GM19023 (cell line): ENCODE data around the gene CDK11A.
"Not testable (repeated sequence)": the region's sequence is repeated elsewhere in the genome, so short reads cannot be mapped to it uniquely, and the experiment has no call there.

ENCODE experiments used
- ATAC-seq: cut with Tn5 transposase; IDR thresholded peaks from one replicate; pipeline ENCODE4 v1.9.1; 2021; ENCODE audit warnings: mild to moderate bottlenecking, moderate library complexity; ENCODE audit not compliant: unreplicated experiment

Gene CDK11A

GRCh38 chr1:1726088-1726487 lies 1.9 kb upstream of the CDK11A start:
- not testable (repeated sequence) for ATAC-seq

DNA sequence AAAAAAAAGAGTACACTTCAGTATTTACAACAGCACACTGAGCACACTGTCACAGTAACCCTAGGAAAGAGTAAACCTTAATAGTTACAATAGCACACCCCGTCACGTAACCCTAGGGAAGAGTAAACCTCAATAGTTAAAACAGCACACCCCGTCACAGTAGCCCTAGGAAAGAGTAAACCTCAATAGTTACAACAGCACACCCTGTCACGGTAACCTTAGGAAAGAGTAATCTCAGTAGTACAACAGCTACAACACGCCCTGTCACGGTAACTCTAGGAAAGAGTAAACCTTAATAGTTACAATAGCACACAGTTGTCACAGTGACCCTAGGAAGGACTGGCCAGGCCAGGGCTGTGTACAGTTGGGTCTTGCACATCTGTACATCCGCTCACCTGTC lies 3.0 kb downstream of the CDK11A start:
- no peak for ATAC-seq

GRCh38 chr1:1715109-1715883 lies 8.9 kb downstream of the CDK11A start:
- not testable (repeated sequence) for ATAC-seq

DNA sequence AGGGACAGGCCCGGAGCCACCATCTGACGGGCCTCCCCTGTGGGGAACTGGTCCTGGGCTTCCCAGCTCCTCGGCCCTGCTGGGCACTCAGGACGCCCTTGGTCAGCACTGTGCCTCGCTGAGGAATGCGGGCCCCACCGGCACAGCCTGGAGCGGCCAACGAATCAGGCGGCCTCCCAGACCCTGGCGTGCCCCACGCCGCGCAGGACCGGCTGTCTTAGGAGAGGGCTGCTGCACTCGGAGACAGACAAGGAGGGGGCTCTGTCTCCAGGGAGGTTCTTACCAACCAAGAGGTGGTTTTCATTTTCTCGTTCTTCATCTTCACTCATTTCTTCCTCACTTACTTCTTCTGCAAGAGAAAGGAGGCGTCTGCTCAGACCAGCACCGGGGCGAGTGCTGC lies 16.3 kb downstream of the CDK11A start:
- ATAC-seq, result not testable (repeated sequence)

DNA sequence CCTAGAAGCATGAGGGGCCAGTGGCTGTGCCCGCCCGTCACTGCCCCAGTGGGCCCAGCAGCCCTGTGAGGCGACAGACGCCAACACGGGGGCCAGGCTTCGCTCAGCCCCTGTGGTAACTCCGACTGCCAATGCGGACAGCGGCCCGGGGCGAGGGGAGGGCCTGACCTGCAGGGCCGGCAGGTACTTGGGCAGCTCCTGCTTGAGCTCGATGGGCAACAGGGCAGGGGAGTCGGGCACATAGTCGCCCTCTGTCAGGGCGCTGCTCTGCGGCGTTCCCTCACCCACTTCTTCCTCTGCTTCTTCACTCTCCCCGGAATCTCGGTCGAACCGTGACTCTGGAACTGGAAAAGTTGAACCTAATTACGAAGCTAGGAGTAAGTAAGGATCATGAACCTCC lies 16.9 kb downstream of the CDK11A start:
- ATAC-seq, result not testable (repeated sequence)

- ATAC-seq, result not testable (repeated sequence)
Measured at GRCh38 chr1:1705623-1706022, 18.5 kb downstream of the CDK11A start.

- ATAC-seq, result not testable (repeated sequence)
Measured at GRCh38 chr1:1704284-1704957, 19.7 kb downstream of the CDK11A start.

DNA sequence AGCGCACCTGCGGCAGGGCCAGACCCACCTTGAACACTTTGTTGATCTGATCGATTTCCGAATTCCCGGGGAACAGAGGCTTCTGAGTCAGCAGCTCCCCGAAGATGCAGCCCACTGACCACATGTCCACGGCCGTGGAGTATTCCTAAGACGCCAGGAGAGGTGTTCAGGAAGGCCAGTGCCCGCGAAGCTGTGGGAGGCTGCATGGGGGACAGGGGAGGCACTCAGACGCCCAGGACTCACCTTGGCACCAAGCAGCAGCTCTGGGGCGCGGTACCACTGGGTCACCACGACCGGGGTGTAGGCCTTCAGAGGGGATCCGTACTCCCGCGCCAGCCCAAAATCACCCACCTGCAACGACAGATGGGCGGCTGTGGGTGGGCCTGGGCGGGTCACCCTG lies 20.4 kb downstream of the CDK11A start:
- no peak for ATAC-seq

GRCh38 chr1:1702506-1702905 lies 21.7 kb downstream of the CDK11A start:
- not testable (repeated sequence) for ATAC-seq

- not testable (repeated sequence) for ATAC-seq
Measured at GRCh38 chr1:1700557-1700956, 23.6 kb downstream of the CDK11A start.

DNA sequence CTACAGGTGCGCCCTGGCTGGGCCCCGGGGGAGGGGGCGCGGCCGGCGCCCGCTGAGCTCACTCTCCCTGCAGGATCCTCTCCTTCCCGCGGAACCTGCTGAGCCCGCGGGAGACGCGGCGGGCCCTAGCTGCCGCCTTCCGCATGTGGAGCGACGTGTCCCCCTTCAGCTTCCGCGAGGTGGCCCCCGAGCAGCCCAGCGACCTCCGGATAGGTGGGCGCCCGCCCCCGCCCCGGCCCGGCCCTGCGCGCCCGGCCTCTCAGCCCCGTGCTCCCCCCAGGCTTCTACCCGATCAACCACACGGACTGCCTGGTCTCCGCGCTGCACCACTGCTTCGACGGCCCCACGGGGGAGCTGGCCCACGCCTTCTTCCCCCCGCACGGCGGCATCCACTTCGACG lies 24.1 kb downstream of the CDK11A start:
- ATAC-seq, result not testable (repeated sequence)

DNA sequence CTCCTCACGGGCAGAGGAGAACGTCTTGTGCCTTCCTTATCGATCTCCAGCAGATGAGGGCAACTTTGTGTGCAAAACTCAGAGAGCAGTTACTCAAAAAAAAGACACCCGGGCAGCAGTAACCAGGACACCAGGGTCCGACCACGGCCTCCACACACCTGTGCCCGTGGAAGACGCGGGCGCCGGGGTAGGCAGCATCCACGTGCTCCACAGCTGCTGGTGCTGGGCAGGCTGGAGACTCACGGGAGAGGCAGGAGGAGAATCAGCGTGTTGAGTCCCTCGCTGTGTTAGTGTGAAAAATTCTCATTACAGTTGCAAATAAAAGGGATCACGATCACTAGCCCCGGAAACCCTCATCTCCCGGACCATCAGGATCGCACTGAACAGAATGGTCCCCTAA lies 25.1 kb downstream of the CDK11A start:
- ATAC-seq, result not testable (repeated sequence)

DNA sequence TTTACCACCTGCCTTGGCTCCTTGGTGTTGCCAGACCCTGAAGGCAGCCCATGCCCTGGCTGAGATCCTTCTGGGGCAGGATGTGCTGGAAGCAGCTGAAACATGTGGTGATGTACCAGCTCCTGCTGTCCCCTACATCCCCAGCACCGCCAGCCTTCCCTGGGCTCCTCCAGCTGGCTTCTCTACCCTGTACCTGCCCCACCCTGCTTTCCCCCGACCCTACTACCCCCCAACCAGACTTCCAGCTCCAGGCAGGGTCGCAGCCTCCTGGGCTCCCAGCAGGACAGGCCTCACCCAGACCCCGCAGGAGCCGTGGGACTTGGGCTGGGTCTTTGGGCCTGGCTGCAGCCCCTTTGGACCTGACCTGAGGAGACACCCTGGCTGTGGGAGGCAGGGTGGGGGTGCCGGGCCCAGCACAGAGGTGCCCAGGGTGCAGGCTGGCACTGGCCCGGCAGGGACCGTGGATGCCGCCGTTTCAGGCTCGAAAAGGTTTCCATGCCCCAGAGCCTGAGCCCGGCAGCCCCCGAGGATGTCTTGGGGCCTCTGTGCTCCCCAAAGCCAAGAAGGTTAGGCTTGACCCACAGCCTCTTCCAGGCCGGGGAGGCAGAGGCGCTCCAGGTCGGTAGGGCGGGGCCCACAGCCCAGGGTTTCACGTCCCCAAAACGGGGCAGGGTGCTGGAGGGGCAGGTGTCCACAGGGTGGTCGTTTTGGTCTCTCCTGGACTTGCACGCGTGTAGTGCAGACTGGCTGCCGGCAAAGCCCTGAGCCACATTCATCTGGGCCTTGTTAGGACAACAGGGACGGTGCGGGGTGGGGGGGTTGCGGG lies 26.6 kb downstream of the CDK11A start:
- ATAC-seq, result not testable (repeated sequence)

DNA sequence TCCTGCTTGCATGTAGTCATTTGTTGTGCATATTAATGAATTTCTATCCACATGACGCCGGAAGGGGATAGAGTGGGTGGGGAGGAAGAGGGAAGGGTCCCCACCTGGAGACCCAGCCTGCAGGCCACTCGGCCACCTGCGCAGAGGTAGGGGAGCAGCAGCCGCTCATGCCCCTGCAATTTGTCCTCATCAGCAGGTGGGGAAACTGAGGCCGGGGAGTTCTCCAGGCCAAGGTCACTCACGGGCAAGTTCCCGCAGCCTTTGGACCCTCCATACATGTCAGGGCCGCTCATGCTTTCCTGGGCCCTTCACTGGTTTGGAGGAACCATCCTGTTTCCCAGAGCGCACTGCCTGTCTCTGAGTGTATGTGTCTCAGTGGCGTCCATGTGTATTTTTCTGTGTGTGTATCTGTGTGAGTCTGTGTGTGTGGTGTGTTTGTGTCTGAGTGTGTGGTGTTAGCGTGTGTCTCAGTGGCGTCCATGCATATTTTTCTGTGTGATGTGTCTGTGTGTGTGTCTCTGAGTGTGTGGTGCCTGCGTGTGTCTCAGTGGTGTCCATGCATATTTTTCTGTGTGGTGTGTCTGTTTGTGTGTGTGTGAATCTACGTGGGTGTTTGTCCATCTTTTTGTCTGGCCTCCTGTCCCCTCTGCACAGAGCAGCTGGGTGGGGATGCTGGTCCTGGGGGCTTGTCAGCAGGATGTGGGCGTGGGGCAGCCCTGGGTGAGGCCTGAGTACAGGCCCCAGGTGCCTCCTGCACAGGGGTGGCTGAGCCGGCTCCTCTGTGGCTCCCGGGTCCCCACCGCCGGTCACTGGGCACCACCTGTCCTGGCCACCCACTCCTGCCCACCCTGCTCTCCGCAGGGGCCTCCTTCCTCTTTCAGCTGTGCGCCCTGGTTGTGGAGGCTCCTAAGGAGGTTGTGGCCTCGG lies 27.5 kb downstream of the CDK11A start:
- not testable (repeated sequence) for ATAC-seq

GRCh38 chr1:1692714-1693647 lies 31.2 kb downstream of the CDK11A start, which contains the start of gene SLC35E2B:
Gene SLC35E2B (minus strand): TSS chr1:1692795. CDS start chr1:1676699, 16,096 bp downstream.
- peak; percentile 73 for ATAC-seq

DNA sequence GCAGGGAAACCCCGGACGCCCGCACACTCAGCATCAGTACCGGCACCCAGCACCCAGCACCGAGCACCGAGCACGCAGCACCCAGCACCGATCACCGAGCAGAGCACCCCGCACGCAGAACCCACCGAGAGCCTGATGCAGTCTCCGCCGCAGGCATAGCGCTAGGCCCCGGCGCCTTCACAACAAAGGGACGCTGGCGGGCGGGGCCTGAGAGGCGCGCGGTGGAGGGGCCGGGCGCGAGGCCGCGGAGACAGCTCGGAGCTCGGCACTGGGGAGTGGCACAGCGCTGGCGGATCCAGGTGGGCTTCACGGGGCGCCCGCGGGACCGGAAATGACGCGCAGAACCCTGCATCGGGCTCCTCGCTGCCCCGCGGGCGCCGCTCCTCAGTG lies 31.8 kb downstream of the CDK11A start:
- peak; percentile 42 for ATAC-seq

DNA sequence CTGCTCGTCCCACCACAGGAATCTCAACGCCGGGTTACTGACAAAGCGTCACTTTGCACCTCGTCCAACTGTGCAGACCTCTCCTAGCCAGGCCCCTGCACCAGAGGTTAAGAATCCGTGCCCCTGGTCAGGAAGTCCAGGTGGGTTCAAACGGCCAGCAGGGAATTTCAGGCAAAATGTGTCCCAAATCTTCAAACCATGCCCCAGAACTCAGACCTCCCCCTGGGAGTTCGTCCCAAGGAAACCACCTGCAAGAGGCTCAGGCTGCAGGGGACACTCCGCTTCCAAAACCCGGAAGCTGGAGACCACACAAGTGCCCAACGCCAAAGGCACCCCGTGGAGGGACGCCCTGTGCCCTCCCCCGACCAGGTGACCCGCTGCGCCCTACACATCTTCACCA lies 32.7 kb downstream of the CDK11A start:
- not testable (repeated sequence) for ATAC-seq

DNA sequence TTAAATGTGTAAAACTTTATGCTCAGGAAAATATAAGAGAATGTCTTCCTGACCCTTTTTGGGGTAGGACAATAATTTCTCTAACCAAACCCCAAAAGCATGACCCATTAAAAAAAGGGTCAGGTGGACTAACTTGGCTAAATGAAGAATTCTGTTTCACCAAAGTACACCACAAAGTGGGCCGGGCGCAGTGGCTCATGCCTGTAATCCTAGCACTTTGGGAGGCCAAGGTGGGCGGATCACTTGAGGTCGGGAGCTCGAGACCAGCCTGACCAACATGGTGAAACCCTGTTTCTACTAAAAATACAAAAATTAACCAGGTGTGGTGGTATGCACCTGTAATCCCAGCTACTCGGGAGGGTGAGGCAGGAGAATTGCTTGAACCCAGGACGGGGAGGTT lies 34.6 kb downstream of the CDK11A start:
- not testable (repeated sequence) for ATAC-seq

DNA sequence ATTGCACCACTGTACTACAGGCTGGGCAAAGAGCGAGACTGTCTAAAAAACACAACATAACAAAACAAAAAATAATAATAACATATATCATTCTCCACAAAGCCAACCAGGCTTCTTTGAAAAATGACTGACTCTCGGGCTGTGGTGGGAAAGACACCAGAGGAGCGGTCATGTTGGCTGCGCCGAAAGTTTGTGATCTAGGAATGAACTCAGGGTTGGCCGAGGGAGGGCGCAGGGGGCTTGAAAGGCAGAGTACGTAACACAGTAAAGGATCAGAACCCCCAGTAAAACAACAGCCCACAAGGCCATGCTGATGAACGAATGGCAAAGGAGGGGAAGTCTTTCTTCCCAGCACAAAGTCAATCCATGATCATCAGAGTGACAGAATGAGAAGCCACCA lies 36.3 kb downstream of the CDK11A start:
- ATAC-seq, result no peak
